SK-N-MC (cell line): ENCODE data around the gene CDC27.

Source experiments
- EZH2 ChIP-seq: fragments of 200-600 bp; sonication (generic); IDR thresholded peaks from one replicate; pipeline ENCODE4 v1.6.1; 2017; ENCODE audit warnings: antibody characterized with exemption
- POLR2AphosphoS5 ChIP-seq: IDR thresholded peaks from 2 replicates; pipeline ENCODE4 v1.6.1; 2012; ENCODE audit warnings: mild to moderate bottlenecking, low read depth, low read length, borderline replicate concordance

DNA sequence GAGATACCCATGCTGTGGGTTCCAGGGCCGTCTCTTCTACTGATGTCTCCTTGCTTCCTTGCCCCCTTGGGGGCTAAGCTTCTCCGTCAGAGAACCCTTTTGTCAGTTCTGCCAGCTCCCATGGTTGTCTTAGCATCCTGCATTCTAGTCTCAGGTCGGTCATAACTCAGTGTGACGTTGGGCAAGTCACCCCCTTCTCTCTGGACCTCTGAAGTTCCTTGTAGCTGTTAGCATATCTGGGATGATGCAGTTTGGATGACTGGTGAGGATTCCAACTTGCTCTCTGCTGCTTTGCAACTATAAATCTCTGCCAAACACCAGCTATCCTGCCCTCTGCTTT, 11.2 kb upstream of the CDC27 start:
- TF ChIP-seq EZH2 (no peak), POLR2AphosphoS5 (no peak)
